ENCODE measurements around the gene TASP1. TPM values are rescaled to one million over a fixed set of nuclear protein-coding genes. Genes with fewer than 3 reads are reported as not detected.
"Not testable (repeated sequence)": the region's sequence is repeated elsewhere in the genome, so short reads cannot be mapped to it uniquely, and the experiment has no call there.

Gene TASP1
- total and polyA plus RNA-seq, 10 of the 15 experiments (the other 5 are each of a cell fraction or from before 2014, with no cell fraction given): 7.4 to 17.8 (median 10.5) TPM

DNA sequence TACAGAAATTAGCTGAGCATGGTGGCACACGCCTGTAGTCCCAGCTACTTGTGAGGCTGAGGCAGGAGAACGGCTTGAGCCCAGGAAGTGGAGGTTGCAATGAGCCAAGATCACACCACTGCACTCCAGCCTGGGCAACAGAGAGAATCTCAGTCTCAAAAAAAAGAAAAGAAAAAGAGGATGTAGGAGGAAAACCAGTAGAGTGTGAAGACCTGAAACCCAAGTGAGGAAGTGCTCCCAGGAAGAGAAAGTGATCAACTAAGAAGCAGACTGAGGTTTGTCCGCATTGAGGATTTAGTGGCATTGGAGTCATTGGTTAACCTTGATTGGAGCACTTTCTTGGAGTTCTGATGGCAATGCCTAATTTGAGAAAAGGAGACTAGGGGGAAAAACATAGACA lies 20.6 kb upstream of the TASP1 start (continued):
- peak; percentile 19 for TF ChIP-seq MEF2B (IDR thresholded peaks at IDR 0.05; ENCODE audit: partially characterized antibody, poor library complexity, severe bottlenecking)
- peak; percentile 58 for TF ChIP-seq JUNB (IDR thresholded peaks at IDR 0.05)
- peak; percentile 80; the same call in 1 of the 2 replicates for TF ChIP-seq BACH1 (IDR thresholded peaks at IDR 0.05; ENCODE audit: borderline replicate concordance)
- no peak for TF ChIP-seq HCFC1 (IDR thresholded peaks at IDR 0.05; ENCODE audit: low read length)
- peak; percentile 47; the same call in 1 of the 2 replicates for TF ChIP-seq CBFB (IDR thresholded peaks at IDR 0.05; ENCODE audit: low read depth)
- peak in 1 of 2 experiments; percentile 91; a peak in 2 of 4 replicates for TF ChIP-seq ETV6 (conservative IDR thresholded peaks at IDR 0.05 in 1 of 2, IDR thresholded peaks at IDR 0.05 in 1 of 2; ENCODE audit: borderline replicate concordance in 1 of 2, low read depth in 1 of 2)
- TF ChIP-seq RB1 (IDR thresholded peaks at IDR 0.05; ENCODE audit: borderline replicate concordance): no peak
- peak; percentile 96 for TF ChIP-seq PAX5 (IDR thresholded peaks at IDR 0.05; ENCODE audit: borderline replicate concordance, low read depth, low read length)
- no peak for TF ChIP-seq NR2C1 (IDR thresholded peaks at IDR 0.05)
- TF ChIP-seq TCF12 (IDR thresholded peaks at IDR 0.05; ENCODE audit: low read depth, low read length): no peak
- TF ChIP-seq YY1 (IDR thresholded peaks at IDR 0.05; ENCODE audit: low read depth, low read length): no peak
- peak; percentile 57; the same call in 1 of the 2 replicates for TF ChIP-seq ZBED1 (IDR thresholded peaks at IDR 0.05; ENCODE audit: borderline replicate concordance)
- peak; percentile 92 for TF ChIP-seq NFIC (IDR thresholded peaks at IDR 0.05; ENCODE audit: low read depth, low read length)
- TF ChIP-seq EP300 (IDR thresholded peaks at IDR 0.05; ENCODE audit: borderline replicate concordance in 1 of 2, control insufficient read depth in 1 of 2, low read depth in 2 of 2, low read length in 2 of 2): peak in 1 of 2 experiments; percentile 91; a peak in 2 of 4 replicates
- TF ChIP-seq SUPT20H (IDR thresholded peaks at IDR 0.05; ENCODE audit: borderline replicate concordance, control insufficient read depth, low read depth, low read length): no peak
- peak; percentile 97 to 98 for TF ChIP-seq IKZF2 (IDR thresholded peaks at IDR 0.05)

DNA sequence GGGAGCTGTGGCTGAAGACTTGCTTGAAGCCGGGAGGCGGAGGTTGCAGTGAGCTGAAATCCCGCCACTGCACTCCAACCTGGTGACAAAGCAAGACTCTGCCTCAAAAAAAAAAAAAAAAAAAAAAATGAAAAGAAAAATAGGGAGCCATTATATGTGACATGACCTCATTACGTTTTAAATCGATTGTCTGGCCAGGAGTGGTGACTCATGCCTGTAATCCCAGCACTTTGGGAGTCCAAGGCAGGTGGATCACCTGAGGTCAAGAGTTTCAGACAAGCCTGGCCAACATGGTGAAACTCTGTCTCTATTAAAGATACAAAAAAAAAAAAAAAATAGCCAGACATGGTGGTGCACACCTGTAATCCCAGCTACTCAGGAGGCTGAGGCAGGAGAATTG lies 19.3 kb upstream of the TASP1 start:
- RAD21 ChIA-PET (ENCODE audit: unreplicated experiment); H2AFZ ChIP-seq (ENCODE audit: control insufficient read depth, low read depth, low read length); FAIRE-seq; H3K4me3 ChIP-seq; DNase-seq (ENCODE audit: low read depth, low spot score); intact Hi-C loops (cut with micrococcal nuclease; ENCODE audit: unreplicated experiment); ATAC-seq; H3K27me3 ChIP-seq (replicated peaks in 1 of 2; ENCODE audit: control insufficient read depth in 2 of 2, insufficient read depth in 2 of 2, low read length in 1 of 2); in situ Hi-C loops (cut with MboI); H3K9ac ChIP-seq (ENCODE audit: control insufficient read depth, insufficient read depth, low read length); H4K20me1 ChIP-seq (ENCODE audit: control insufficient read depth, insufficient read depth); H3K79me2 ChIP-seq (ENCODE audit: control insufficient read depth, insufficient read depth, low read length); BruUV-seq (replicated peaks); H3K36me3 ChIP-seq (ENCODE audit: control insufficient read depth in 2 of 2, insufficient read depth in 2 of 2, low read length in 1 of 2); H3K9me3 ChIP-seq (replicated peaks; ENCODE audit: control insufficient read depth, insufficient read depth, low read length); H3K27ac ChIP-seq (ENCODE audit: control insufficient read depth, insufficient read depth); H3K4me2 ChIP-seq (ENCODE audit: control insufficient read depth, insufficient read depth): not testable (repeated sequence)
- ChIA-PET CTCF (interaction anchor here (1.1 kb wide), 1 partner anchor 9 kb away, joined by 3 read pairs; no protein-coding TSS in a partner anchor), SMC1A (ENCODE audit: uncharacterized antibody, unreplicated experiment) (interaction anchor here (0.6 kb wide), 1 partner anchor 426 kb away, joined by 3 read pairs; no protein-coding TSS in a partner anchor), POLR2A (interaction anchor here (1.1 kb wide), 1 partner anchor 9 kb away, joined by 3 read pairs; no protein-coding TSS in a partner anchor)
- WGBS (ENCODE audit: insufficient coverage, insufficient replicate concordance, low lambda C conversion rate, missing lambda C conversion rate): 56% methylated on average over 2 of the region's 5 CpGs
- peaks cover 15% of the 10 kb centered on the region for H3K4me1 ChIP-seq (ENCODE audit: control insufficient read depth, insufficient read depth, low read length)

Measured in GM12878 (cell line).